A549 (cell line): ENCODE results near the gene HSPBAP1. TPM values are rescaled to one million over a fixed set of nuclear protein-coding genes. Genes with fewer than 3 reads are reported as not detected.

ENCODE experiments used
- ATAC-seq, 2 experiments: fragments of 200-7000 bp in 1 of 2; fragments of >200 bp in 1 of 2; cut with Nextera tagmentation in 1 of 2; cut with Tn5 transposase in 1 of 2; 3 replicates each; pipeline versions ENCODE4 v1.8.0 to v1.9.1; 2018 to 2020; ENCODE audit warnings: mild to moderate bottlenecking in 1 of 2, moderate library complexity in 1 of 2
- CTCF ChIA-PET: fragments of 300-600 bp; sonication (Branson Sonifier 250); formaldehyde crosslinking; extraction: SDS; loops from one replicate; lab custom pipeline; 2021; ENCODE audit warnings: antibody characterized with exemption, inconsistent platforms; lab: Yijun Ruan, JAX
- POLR2A ChIA-PET: fragments of 350-600 bp; formaldehyde crosslinking; extraction: SDS; loops from one replicate; lab custom pipeline; 2021; ENCODE audit warnings: antibody characterized with exemption, inconsistent platforms; lab: Yijun Ruan, JAX
- DNase-seq, 2 experiments: peaks; one replicate each; pipeline versions ENCODE4 v3.0.0 to v3.0.0-alpha.2; 2011 to 2016; ENCODE audit warnings: low read depth in 1 of 2, low spot score in 1 of 2
- FAIRE-seq: peaks from 2 replicates; lab custom pipeline; 2011; peaks lifted over from hg19 to GRCh38; lab: Jason Lieb, UNC
- H3K27ac ChIP-seq, 2 experiments: fragments of >200 bp; sonication (Bioruptor Twin); formaldehyde crosslinking; 3 replicates each; pipeline ENCODE4 v1.5.1; 2016 to 2017
- H3K4me1 ChIP-seq: fragments of >200 bp; sonication (Bioruptor Twin); formaldehyde crosslinking; 3 replicates; pipeline ENCODE4 v1.6.1; 2016
- H3K4me2 ChIP-seq: fragments of >200 bp; sonication (Bioruptor Twin); formaldehyde crosslinking; 3 replicates; pipeline ENCODE4 v1.6.1; 2016
- H3K4me3 ChIP-seq: fragments of >200 bp; sonication (Bioruptor Twin); formaldehyde crosslinking; 3 replicates; pipeline ENCODE4 v1.5.1; 2016
- H3K9me3 ChIP-seq: fragments of >200 bp; sonication (Bioruptor Twin); formaldehyde crosslinking; 3 replicates; pipeline ENCODE4 v1.6.1; 2016
- BHLHE40 ChIP-seq: IDR thresholded peaks from 2 replicates; pipeline ENCODE4 v1.6.1; 2012; ENCODE audit warnings: low read depth, low read length, inconsistent platforms
- CBX8 ChIP-seq: fragments of 200-600 bp; sonication (generic); IDR thresholded peaks from 2 replicates; pipeline ENCODE4 v1.6.1; 2016
- CEBPB ChIP-seq, 2 experiments: fragments of >200 bp in 1 of 2; sonication (Bioruptor Twin) in 1 of 2; formaldehyde crosslinking in 1 of 2; IDR thresholded peaks; 2 replicates each; pipeline ENCODE4 v1.6.1; 2012 to 2016
- CHD2 ChIP-seq: fragments of 150-350 bp; IDR thresholded peaks from 2 replicates; pipeline ENCODE4 v1.6.1; 2014; ENCODE audit warnings: low read length; ENCODE audit not compliant: partially characterized antibody
- EHF ChIP-seq: fragments of 250-450 bp; sonication (Bioruptor Pico); IDR thresholded peaks from 2 replicates; pipeline ENCODE4 v1.5.0; 2020; ENCODE audit warnings: mild to moderate bottlenecking
- EHMT2 ChIP-seq: fragments of 200-600 bp; sonication (generic); IDR thresholded peaks from 2 replicates; pipeline ENCODE4 v1.6.1; 2016; ENCODE audit warnings: antibody characterized with exemption, low read depth, mild to moderate bottlenecking, moderate library complexity
- ELK1 ChIP-seq: fragments of 150-350 bp; IDR thresholded peaks from 2 replicates; pipeline ENCODE4 v1.6.1; 2014; ENCODE audit warnings: low read depth, mild to moderate bottlenecking, low read length
- FOSL2 ChIP-seq, 2 experiments: fragments of 450-650 bp in 1 of 2; fragments of >200 bp in 1 of 2; sonication (Bioruptor Twin) in 1 of 2; formaldehyde crosslinking; IDR thresholded peaks; 2 replicates each; pipeline versions ENCODE4 v1.5.0 to v1.6.1; 2016 to 2020; ENCODE audit warnings: mild to moderate bottlenecking in 1 of 2, moderate library complexity in 1 of 2
- FOXS1 ChIP-seq: fragments of 250-450 bp; sonication (Bioruptor Pico); IDR thresholded peaks from 2 replicates; pipeline ENCODE4 v1.5.0; 2020; ENCODE audit warnings: mild to moderate bottlenecking, moderate library complexity
- HDAC2 ChIP-seq: fragments of 200-600 bp; sonication (generic); IDR thresholded peaks from 2 replicates; pipeline ENCODE4 v1.6.1; 2016
- HES2 ChIP-seq: fragments of >200 bp; sonication (Bioruptor Twin); formaldehyde crosslinking; IDR thresholded peaks from 2 replicates; pipeline ENCODE4 v1.6.1; 2016
- HMGXB4 ChIP-seq: fragments of 250-450 bp; sonication (Bioruptor Pico); IDR thresholded peaks from 2 replicates; pipeline ENCODE4 v1.5.0; 2021; ENCODE audit warnings: mild to moderate bottlenecking, moderate library complexity, borderline replicate concordance
- KDM1A ChIP-seq: fragments of 200-600 bp; sonication (generic); IDR thresholded peaks from 2 replicates; pipeline ENCODE4 v1.6.1; 2016; ENCODE audit warnings: low read depth, mild to moderate bottlenecking
- KDM5A ChIP-seq: fragments of 200-600 bp; sonication (generic); IDR thresholded peaks from 2 replicates; pipeline ENCODE4 v1.6.1; 2016; ENCODE audit warnings: antibody characterized with exemption, mild to moderate bottlenecking
- MAZ ChIP-seq: fragments of 150-350 bp; IDR thresholded peaks from 2 replicates; pipeline ENCODE4 v1.6.1; 2014; ENCODE audit warnings: antibody characterized with exemption, low read depth, low read length, borderline replicate concordance
- MYC ChIP-seq: IDR thresholded peaks from 2 replicates; pipeline ENCODE4 v1.6.1; 2012; ENCODE audit warnings: mild to moderate bottlenecking, inconsistent platforms, low read length, improper control_type of control experiment, borderline replicate concordance
- NFE2L2 ChIP-seq: fragments of 150-350 bp; conservative IDR thresholded peaks from 2 replicates; pipeline ENCODE4 v1.6.1; 2014; ENCODE audit warnings: low read length
- NR3C1 ChIP-seq: fragments of >200 bp; sonication (Bioruptor Twin); formaldehyde crosslinking; IDR thresholded peaks from 3 replicates; pipeline ENCODE4 v1.6.1; 2017
- PBX3 ChIP-seq: IDR thresholded peaks from 2 replicates; pipeline ENCODE4 v1.6.1; 2012
- PHF8 ChIP-seq: fragments of 200-600 bp; sonication (generic); IDR thresholded peaks from 2 replicates; pipeline ENCODE4 v1.6.1; 2016; ENCODE audit warnings: low read depth, mild to moderate bottlenecking, antibody characterized with exemption, moderate library complexity, borderline replicate concordance
- POLR2A ChIP-seq: IDR thresholded peaks from 2 replicates; pipeline ENCODE4 v1.6.1; 2012; ENCODE audit warnings: mild to moderate bottlenecking, low read length
- RARB ChIP-seq: fragments of 250-450 bp; sonication (Bioruptor Pico); IDR thresholded peaks from 2 replicates; pipeline ENCODE4 v1.8.0; 2021; ENCODE audit warnings: mild to moderate bottlenecking, moderate library complexity
- RFX5 ChIP-seq: fragments of 450-650 bp; IDR thresholded peaks from 2 replicates; pipeline ENCODE4 v1.7.1; 2014; ENCODE audit warnings: antibody characterized with exemption, mild to moderate bottlenecking, moderate library complexity
- RNF2 ChIP-seq: fragments of 200-600 bp; sonication (generic); IDR thresholded peaks from 2 replicates; pipeline ENCODE4 v1.6.1; 2016; ENCODE audit warnings: low read depth, mild to moderate bottlenecking, antibody characterized with exemption, moderate library complexity, borderline replicate concordance
- SREBF2 ChIP-seq: fragments of 450-650 bp; IDR thresholded peaks from 2 replicates; pipeline ENCODE4 v1.6.1; 2014; ENCODE audit warnings: mild to moderate bottlenecking, moderate library complexity
- ZC3H11A ChIP-seq: fragments of 450-650 bp; IDR thresholded peaks from 2 replicates; pipeline ENCODE4 v1.6.1; 2014; ENCODE audit warnings: antibody characterized with exemption, mild to moderate bottlenecking
- ZSCAN20 ChIP-seq: fragments of 250-450 bp; sonication (Bioruptor Pico); IDR thresholded peaks from 2 replicates; pipeline ENCODE4 v1.8.0; 2022; ENCODE audit warnings: mild to moderate bottlenecking, moderate library complexity
- WGBS: methylation state at CpG from one replicate; pipeline ENCODE4 v1.1.6; 2017; ENCODE audit errors: missing lambda C conversion rate; 5-methylcytosine and 5-hydroxymethylcytosine counted together
- polyA plus RNA-seq, 4 experiments: library from polyadenylated mRNA; depleted of rRNA in 3 of 4; stranded (reverse); fragments of >200 nt; fragmentation: RNase III in 1 of 4; extraction: RNeasy Plus Mini Kit Qiagen cat#74134 plus additional on column Dnase treatment in 1 of 4; gene quantifications; 2 replicates in 3 of 4; 3 replicates in 1 of 4; pipeline ENCODE4 v1.2.3, GENCODE V29; 2011 to 2017

HSPBAP1 gene
- polyA plus RNA-seq, 2 of the 4 experiments (the other 2 are of a cell fraction): 6.3 to 9.2 TPM

- ATAC-seq: no peak
- DNase-seq: no peak
- Histone ChIP-seq H3K27ac (no peak overlapping the region), H3K9me3 (no peaks in the 10 kb centered on the region), H3K4me3 (no peak overlapping the region), H3K4me1 (0 out of 3 replicates have a peak, but pooled peaks cover 3% of the 10 kb centered on the region), H3K4me2 (no peak overlapping the region)
- WGBS: 89% methylated on average over 3 of the region's 3 CpGs
- no peak for FAIRE-seq
- ChIA-PET POLR2A (no interaction called here), CTCF (interaction anchor here (1.3 to 2.1 kb wide), 2 partner anchors 10 to 19 kb away, joined by 3 to 8 read pairs; no protein-coding TSS in a partner anchor)
- TF ChIP-seq CEBPB (IDR thresholded peaks at IDR 0.05) (no peak), POLR2A (no peak), ZSCAN20 (CRISPR knock-in tag) (no peak), RNF2 (no peak), HES2 (no peak)
Measured at GRCh38 chr3:122773944-122774509, 19.6 kb downstream of the HSPBAP1 start.

- POLR2A ChIA-PET: no interaction called here
- no peak overlapping the region for H3K27ac ChIP-seq
- no peak for DNase-seq
- H3K4me3 ChIP-seq: no peak overlapping the region
- WGBS: 92% methylated on average over 1 of the region's 1 CpG
- no peak for FAIRE-seq
- no peaks in the 10 kb centered on the region for H3K9me3 ChIP-seq
- TF ChIP-seq POLR2A (no peak), NFE2L2 (no peak), EHF (CRISPR knock-in tag) (no peak), RARB (no peak), SREBF2 (no peak), PBX3 (no peak), CBX8 (no peak), NR3C1 (no peak), PHF8 (no peak), ZSCAN20 (CRISPR knock-in tag) (no peak), CEBPB (IDR thresholded peaks at IDR 0.05) (no peak), FOXS1 (no peak), ZC3H11A (no peak), KDM1A (no peak), HMGXB4 (CRISPR knock-in tag) (no peak), HDAC2 (no peak), HES2 (no peak), EHMT2 (no peak)
- 0 out of 3 replicates have a peak, but pooled peaks cover 3% of the 10 kb centered on the region for H3K4me1 ChIP-seq
- no peak overlapping the region for H3K4me2 ChIP-seq
- ATAC-seq: no peak
- CTCF ChIA-PET: interaction anchor here (1.8 kb wide), 1 partner anchor 18 kb away, joined by 6 read pairs; no protein-coding TSS in a partner anchor
Measured at GRCh38 chr3:122772827-122773226, 20.8 kb downstream of the HSPBAP1 start.

- 68% methylated on average over 5 of the region's 5 CpGs for WGBS
- ATAC-seq (no peak), FAIRE-seq (no peak), DNase-seq (no peak)
- TF ChIP-seq FOSL2 (IDR thresholded peaks at IDR 0.05) (no peak), FOSL2 (CRISPR knock-in tag; IDR thresholded peaks at IDR 0.05) (no peak), SREBF2 (no peak), ELK1 (no peak), MAZ (no peak), CEBPB (IDR thresholded peaks at IDR 0.05) (no peak), CHD2 (no peak), BHLHE40 (no peak), RFX5 (no peak), MYC (no peak), NR3C1 (no peak), POLR2A (no peak), KDM5A (no peak)
- Histone ChIP-seq H3K27ac (no peak overlapping the region), H3K4me3 (no peak overlapping the region), H3K9me3 (no peaks in the 10 kb centered on the region), H3K4me2 (no peak overlapping the region), H3K4me1 (0 out of 3 replicates have a peak, but pooled peaks cover 3% of the 10 kb centered on the region)
- POLR2A ChIA-PET: no interaction called here
- CTCF ChIA-PET: interaction anchor here (1.2 to 1.9 kb wide), 4 partner anchors 12 to 209 kb away, joined by 3 to 4 read pairs (median 3); no protein-coding TSS in a partner anchor
Measured at GRCh38 chr3:122770521-122771202, 23.0 kb downstream of the HSPBAP1 start.
